Upper lobe of left lung (tissue), 4 donors: Measurements from ENCODE around the gene ASTN1.

Source experiments
- CTCF ChIP-seq, 6 experiments: fragments of 450-650 bp in 4 of 6; fragments of 200-600 bp in 2 of 6; sonication (generic) in 2 of 6; IDR thresholded peaks; one replicate each; pipeline ENCODE4 v1.5.1; 2016 to 2019; ENCODE audit warnings: antibody characterized with exemption in 6 of 6
- EP300 ChIP-seq, 4 donors: sonication (generic); formaldehyde crosslinking; IDR thresholded peaks; one replicate each; pipeline ENCODE4 v1.5.1; 2017; ENCODE audit warnings: antibody characterized with exemption in 4 of 4, control low read depth in 2 of 4
- POLR2A ChIP-seq, 4 donors: fragments of 450-650 bp; IDR thresholded peaks; one replicate each; pipeline ENCODE4 v1.5.1; 2016 to 2017; ENCODE audit warnings: antibody characterized with exemption in 4 of 4, mild to moderate bottlenecking in 2 of 4
- POLR2AphosphoS5 ChIP-seq, 2 donors: sonication (generic); formaldehyde crosslinking; IDR thresholded peaks; one replicate each; pipeline ENCODE4 v1.5.1; 2017; ENCODE audit warnings: antibody characterized with exemption in 2 of 2

GRCh38 chr1:177077734-177078499, 86.6 kb downstream of the ASTN1 start:
- no peak for TF ChIP-seq CTCF (IDR thresholded peaks at IDR 0.05)
- TF ChIP-seq POLR2AphosphoS5 (IDR thresholded peaks at IDR 0.05), result no peak
- TF ChIP-seq POLR2A (IDR thresholded peaks at IDR 0.05), result no peak
- TF ChIP-seq EP300 (IDR thresholded peaks at IDR 0.05), result no peak
